WTC11 (cell line): Measurements from ENCODE around the gene POU3F1. TPM values are rescaled to one million over a fixed set of nuclear protein-coding genes. Genes with fewer than 3 reads are reported as not detected.

Source experiments
- ATAC-seq: fragments of 200-7000 bp; cut with Tn5 transposase; 2 replicates; pipeline ENCODE4 v1.10.0; 2021; ENCODE audit warnings: mild to moderate bottlenecking, moderate library complexity
- CTCF ChIA-PET: fragments of 300-600 bp; sonication (Branson Sonifier 250); formaldehyde crosslinking; loops from one replicate; lab custom pipeline; 2021; ENCODE audit warnings: antibody characterized with exemption; lab: Charles Lee
- POLR2A ChIA-PET: fragments of 350-600 bp; sonication (Branson Sonifier 250); formaldehyde crosslinking; loops from one replicate; lab custom pipeline; 2021; ENCODE audit warnings: antibody characterized with exemption; lab: Charles Lee
- DNase-seq: peaks from one replicate; pipeline ENCODE4 v3.0.0; 2021; ENCODE audit warnings: low spot score
- H3K27ac Mint-ChIP-seq: 2 replicates; pipeline ENCODE4 v1.8.0; 2021; ENCODE audit warnings: mixed read lengths
- H3K27me3 Mint-ChIP-seq: 2 replicates; pipeline ENCODE4 v1.8.0; 2021; ENCODE audit warnings: low read depth, mild to moderate bottlenecking, moderate library complexity, mixed read lengths
- H3K36me3 Mint-ChIP-seq: 2 replicates; pipeline ENCODE4 v1.8.0; 2021; ENCODE audit warnings: mixed read lengths
- H3K4me1 Mint-ChIP-seq: 2 replicates; pipeline ENCODE4 v1.8.0; 2022; ENCODE audit warnings: mixed read lengths
- H3K4me3 Mint-ChIP-seq: 2 replicates; pipeline ENCODE4 v1.8.0; 2021; ENCODE audit warnings: mild to moderate bottlenecking, moderate library complexity, mixed read lengths
- H3K9me3 Mint-ChIP-seq: 2 replicates; pipeline ENCODE4 v1.8.0; 2021; ENCODE audit warnings: mixed read lengths
- CREM ChIP-seq: sonication (generic); formaldehyde crosslinking; IDR thresholded peaks from 2 replicates; pipeline ENCODE4 v1.8.1; 2022; ENCODE audit warnings: mild to moderate bottlenecking, missing genetic modification reagents, moderate library complexity
- E2F1 ChIP-seq: sonication (generic); formaldehyde crosslinking; IDR thresholded peaks from 2 replicates; pipeline ENCODE4 v1.8.0; 2022; ENCODE audit warnings: mild to moderate bottlenecking, missing genetic modification reagents
- EMX1 ChIP-seq: fragments of 250-450 bp; sonication (Bioruptor Pico); IDR thresholded peaks from 2 replicates; pipeline ENCODE4 v1.8.0; 2021; ENCODE audit warnings: mild to moderate bottlenecking
- ERG ChIP-seq: fragments of 250-450 bp; sonication (Bioruptor Pico); IDR thresholded peaks from 2 replicates; pipeline ENCODE4 v1.8.0; 2021; ENCODE audit warnings: mild to moderate bottlenecking
- FOXJ3 ChIP-seq: sonication (generic); formaldehyde crosslinking; IDR thresholded peaks from 2 replicates; pipeline ENCODE4 v1.9.0; 2021; ENCODE audit warnings: missing genetic modification reagents, mild to moderate bottlenecking, borderline replicate concordance
- HMGA2 ChIP-seq: fragments of 250-450 bp; sonication (Bioruptor Pico); IDR thresholded peaks from 2 replicates; pipeline ENCODE4 v1.4.0; 2021; ENCODE audit warnings: mild to moderate bottlenecking, moderate library complexity
- MAX ChIP-seq: sonication (generic); formaldehyde crosslinking; IDR thresholded peaks from 2 replicates; pipeline ENCODE4 v1.8.0; 2022; ENCODE audit warnings: mild to moderate bottlenecking, missing genetic modification reagents
- NFE2L1 ChIP-seq: sonication (generic); formaldehyde crosslinking; IDR thresholded peaks from 2 replicates; pipeline ENCODE4 v1.8.1; 2023; ENCODE audit warnings: missing genetic modification reagents
- NR2C2 ChIP-seq: sonication (generic); formaldehyde crosslinking; IDR thresholded peaks from 2 replicates; pipeline ENCODE4 v1.8.0; 2022; ENCODE audit warnings: mild to moderate bottlenecking, missing genetic modification reagents
- NR3C1 ChIP-seq: sonication (generic); formaldehyde crosslinking; conservative IDR thresholded peaks from 2 replicates; pipeline ENCODE4 v1.8.1; 2023; ENCODE audit warnings: low read depth, mild to moderate bottlenecking, missing genetic modification reagents
- OVOL2 ChIP-seq: fragments of 250-450 bp; sonication (Bioruptor Pico); IDR thresholded peaks from 2 replicates; pipeline ENCODE4 v1.9.0; 2021; ENCODE audit warnings: mild to moderate bottlenecking, borderline replicate concordance
- PRRX2 ChIP-seq: fragments of 250-450 bp; sonication (Bioruptor Pico); IDR thresholded peaks from 2 replicates; pipeline ENCODE4 v1.8.0; 2021; ENCODE audit warnings: mild to moderate bottlenecking
- RORB ChIP-seq: fragments of 250-450 bp; sonication (Bioruptor Pico); IDR thresholded peaks from 2 replicates; pipeline ENCODE4 v1.9.0; 2021; ENCODE audit warnings: mild to moderate bottlenecking
- SMAD4 ChIP-seq: sonication (generic); formaldehyde crosslinking; IDR thresholded peaks from 2 replicates; pipeline ENCODE4 v1.8.0; 2022; ENCODE audit warnings: mild to moderate bottlenecking, missing genetic modification reagents
- TCF7 ChIP-seq: sonication (generic); formaldehyde crosslinking; IDR thresholded peaks from 2 replicates; pipeline ENCODE4 v1.8.0; 2022; ENCODE audit warnings: mild to moderate bottlenecking, low read depth, missing genetic modification reagents, moderate library complexity
- TEAD4 ChIP-seq: sonication (generic); formaldehyde crosslinking; IDR thresholded peaks from 2 replicates; pipeline ENCODE4 v1.8.0; 2022; ENCODE audit warnings: mild to moderate bottlenecking, missing genetic modification reagents
- TP53 ChIP-seq: sonication (generic); formaldehyde crosslinking; IDR thresholded peaks from 2 replicates; pipeline ENCODE4 v1.8.1; 2023; ENCODE audit warnings: mild to moderate bottlenecking, missing genetic modification reagents
- USF2 ChIP-seq: sonication (generic); formaldehyde crosslinking; IDR thresholded peaks from 2 replicates; pipeline ENCODE4 v1.8.1; 2023; ENCODE audit warnings: mild to moderate bottlenecking, missing genetic modification reagents, moderate library complexity
- ZNF671 ChIP-seq: fragments of 250-450 bp; sonication (Bioruptor Pico); IDR thresholded peaks from 2 replicates; pipeline ENCODE4 v1.8.0; 2021; ENCODE audit warnings: mild to moderate bottlenecking
- total RNA-seq: library from RNA; stranded (reverse); gene quantifications from 3 replicates; pipeline ENCODE4 v1.2.3, GENCODE V29; 2021

The POU3F1 gene
- total RNA-seq, 1 experiment from 2014 or later: 18.9 TPM

- TF ChIP-seq ERG (no peak), USF2 (CRISPR knock-in tag) (peak; percentile 93), SMAD4 (CRISPR knock-in tag) (peak; percentile 93), NR3C1 (CRISPR knock-in tag) (no peak), NR2C2 (CRISPR knock-in tag) (no peak; the same call in 1 of the 2 replicates), TCF7 (CRISPR knock-in tag) (peak; percentile 82; the same call in 1 of the 2 replicates), TEAD4 (peak; percentile 92), CREM (peak; percentile 94)
These were observed 34.0 kb downstream of the POU3F1 start, which contains the start of gene UTP11 (continued) for GRCh38 chr1:38012363-38013226.

DNA sequence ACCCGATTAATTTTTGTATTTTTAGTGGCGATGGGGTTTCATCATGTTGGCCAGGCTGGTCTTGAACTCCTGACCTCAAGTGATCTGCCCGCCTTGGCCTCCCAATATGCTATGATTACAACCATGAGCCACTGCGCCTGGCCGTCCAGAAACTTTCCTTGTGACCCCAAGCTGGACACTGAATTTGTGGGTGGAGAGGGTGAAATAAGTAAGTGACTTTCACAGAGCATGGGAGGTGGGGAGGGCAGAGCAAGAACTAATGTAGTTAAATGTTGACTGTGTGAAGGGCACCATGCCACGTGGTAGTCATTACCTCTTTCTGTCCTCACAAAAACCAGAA lies 36.8 kb downstream of the POU3F1 start:
- H3K27ac Mint-ChIP-seq: no peak overlapping the region
- ATAC-seq: no peak
- peaks cover 9% of the 10 kb centered on the region for H3K27me3 Mint-ChIP-seq
- peaks cover 2% of the 10 kb centered on the region; the same call in 1 of the 2 replicates for H3K36me3 Mint-ChIP-seq
- DNase-seq: no peak
- peaks cover 3% of the 10 kb centered on the region; the same call in 1 of the 2 replicates for H3K9me3 Mint-ChIP-seq
- CTCF ChIA-PET: interaction anchor here (1.3 to 1.8 kb wide), 3 partner anchors 14 to 20 kb away, joined by 4 to 9 read pairs (median 4); partner anchors contain the start of gene SF3A3
- POLR2A ChIA-PET: interaction anchor here (1.3 kb wide), 1 partner anchor 36 kb away, joined by 3 read pairs; no protein-coding TSS in a partner anchor
- peaks cover 25% of the 10 kb centered on the region for H3K4me1 Mint-ChIP-seq
- TF ChIP-seq EMX1 (CRISPR knock-in tag): no peak
- TF ChIP-seq USF2 (CRISPR knock-in tag): no peak
- no peak for TF ChIP-seq PRRX2 (CRISPR knock-in tag)
- no peak for TF ChIP-seq RORB (CRISPR knock-in tag)
- no peak for TF ChIP-seq FOXJ3 (CRISPR knock-in tag)
- TF ChIP-seq TP53 (CRISPR knock-in tag): no peak
- no peak for TF ChIP-seq E2F1
- no peak for TF ChIP-seq ZNF671 (CRISPR knock-in tag)
- TF ChIP-seq HMGA2 (CRISPR knock-in tag): no peak
- TF ChIP-seq MAX (CRISPR knock-in tag): no peak
- no peak overlapping the region for H3K4me3 Mint-ChIP-seq

DNA sequence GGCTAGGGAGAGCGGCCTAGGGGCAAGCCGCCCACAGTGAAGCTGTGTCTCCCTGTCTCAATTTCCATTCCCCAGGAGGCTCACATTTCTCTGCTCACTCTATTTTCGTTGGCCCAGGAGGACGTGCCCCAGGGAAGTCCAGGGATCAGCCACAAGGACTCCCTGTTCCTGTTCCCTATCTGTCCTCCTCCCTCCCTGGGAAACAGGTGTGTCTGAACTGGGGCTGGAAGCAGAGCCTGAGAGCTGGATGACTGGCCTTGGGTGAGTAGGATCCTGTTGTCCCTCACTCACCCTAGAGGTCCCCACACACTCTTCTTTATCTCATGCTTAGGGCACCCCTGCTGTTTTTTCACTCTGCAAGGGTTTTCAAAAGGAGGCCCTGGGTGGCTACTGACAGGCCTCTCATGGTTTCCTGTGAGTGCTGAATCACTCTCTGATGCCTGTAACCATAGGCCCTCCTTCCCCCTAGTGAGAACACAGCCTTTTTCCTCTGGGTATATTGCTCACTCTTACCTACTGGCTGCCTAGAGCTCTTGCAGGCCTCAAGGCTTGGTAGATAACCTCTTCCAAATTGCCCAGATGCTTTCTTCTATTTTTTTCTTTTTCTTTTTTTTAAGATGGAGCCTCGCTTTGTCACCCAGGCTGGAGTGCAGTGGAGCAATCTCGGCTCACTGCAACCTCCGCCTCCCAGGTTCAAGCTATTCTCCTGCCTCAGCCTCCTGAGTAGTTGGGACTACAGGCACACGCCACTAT lies 37.3 kb downstream of the POU3F1 start:
- POLR2A ChIA-PET: interaction anchor here (1.1 to 1.3 kb wide), 2 partner anchors 13 to 37 kb away, joined by 3 to 4 read pairs; no protein-coding TSS in a partner anchor
- CTCF ChIA-PET: interaction anchor here (1.0 to 1.8 kb wide), 4 partner anchors 14 to 21 kb away, joined by 3 to 9 read pairs (median 4); partner anchors contain the start of gene SF3A3
- H3K27me3 Mint-ChIP-seq: peaks cover 13% of the 10 kb centered on the region
- DNase-seq (peak; percentile 15), ATAC-seq (no peak)
- H3K4me3 Mint-ChIP-seq: no peak overlapping the region
- H3K27ac Mint-ChIP-seq: peak overlapping the region; percentile 79; the same call in 1 of the 2 replicates
- peaks cover 31% of the 10 kb centered on the region for H3K4me1 Mint-ChIP-seq
- peaks cover 2% of the 10 kb centered on the region; the same call in 1 of the 2 replicates for H3K36me3 Mint-ChIP-seq
- TF ChIP-seq MAX (CRISPR knock-in tag) (0 out of 2 replicates have a peak, but pooled peaks have one; percentile 12), NFE2L1 (no peak), OVOL2 (no peak)
- peaks cover 3% of the 10 kb centered on the region; the same call in 1 of the 2 replicates for H3K9me3 Mint-ChIP-seq
